Type B pancreatic cell (in vitro differentiated cells): ENCODE data around the gene TTC28. TPM values are rescaled to one million over a fixed set of nuclear protein-coding genes. Genes with fewer than 3 reads are reported as not detected.
"Not testable (repeated sequence)": the region's sequence is repeated elsewhere in the genome, so short reads cannot be mapped to it uniquely, and the experiment has no call there.

Source experiments
- DNase-seq: peaks from one replicate; pipeline ENCODE4 v3.0.0; 2021; ENCODE audit warnings: mixed read lengths; ENCODE audit not compliant: unreplicated experiment; ENCODE audit errors: extremely low spot score
- H3K27ac Mint-ChIP-seq: 2 replicates; pipeline ENCODE4 v1.8.0; 2021; ENCODE audit warnings: mild to moderate bottlenecking, mixed read lengths
- H3K27me3 Mint-ChIP-seq: 2 replicates; pipeline ENCODE4 v1.8.0; 2021; ENCODE audit warnings: mixed read lengths
- H3K36me3 Mint-ChIP-seq: 2 replicates; pipeline ENCODE4 v1.8.0; 2021; ENCODE audit warnings: mixed read lengths
- H3K4me1 Mint-ChIP-seq: one replicate; pipeline ENCODE4 v1.8.0; 2021; ENCODE audit warnings: mixed read lengths; ENCODE audit not compliant: unreplicated experiment
- H3K4me3 Mint-ChIP-seq: 2 replicates; pipeline ENCODE4 v1.8.0; 2021; ENCODE audit warnings: mild to moderate bottlenecking, mixed read lengths
- H3K9me3 Mint-ChIP-seq: 2 replicates; pipeline ENCODE4 v1.8.0; 2021; ENCODE audit warnings: mixed read lengths
- total RNA-seq: library from RNA; stranded (reverse); gene quantifications from 2 replicates; pipeline ENCODE4 v1.2.1, GENCODE V29; 2021; ENCODE audit warnings: low replicate concordance
- TF ChIP-seq, protein P1 (sequence below): fragments of 200-600 bp; sonication (generic); conservative IDR thresholded peaks from 2 replicates; pipeline ENCODE4 v1.5.0; 2021; ENCODE audit warnings: antibody characterized with exemption, mild to moderate bottlenecking

The TTC28 gene
- total RNA-seq, 1 donor from 2014 or later = 59.2 TPM

DNA sequence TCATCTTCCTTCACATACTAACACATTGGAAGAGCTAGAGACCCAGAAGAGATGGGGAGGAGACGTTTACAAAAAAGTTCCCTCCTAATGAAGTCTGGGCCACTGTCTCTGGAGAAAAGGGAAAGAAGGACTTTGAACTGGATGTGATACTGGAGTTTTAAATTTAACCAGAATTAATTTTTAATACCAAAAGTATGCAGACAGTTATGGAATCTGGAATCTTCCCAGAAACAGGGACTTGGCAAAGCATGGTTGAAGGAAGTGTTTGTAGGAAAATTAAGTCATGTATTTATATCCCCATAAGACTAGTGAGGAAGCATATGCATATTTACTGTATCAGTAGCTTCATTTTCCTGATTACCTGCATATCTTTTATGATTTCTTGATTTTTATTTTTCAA, 215.5 kb downstream of the TTC28 start:
- Mint-ChIP-seq H3K4me1 (peaks cover 13% of the 10 kb centered on the region), H3K27ac (no peak overlapping the region), H3K9me3 (no peaks in the 10 kb centered on the region), H3K4me3 (no peak overlapping the region), H3K27me3 (no peaks in the 10 kb centered on the region), H3K36me3 (no peaks in the 10 kb centered on the region)
- DNase-seq = no peak
- TF ChIP-seq, protein P1, sequence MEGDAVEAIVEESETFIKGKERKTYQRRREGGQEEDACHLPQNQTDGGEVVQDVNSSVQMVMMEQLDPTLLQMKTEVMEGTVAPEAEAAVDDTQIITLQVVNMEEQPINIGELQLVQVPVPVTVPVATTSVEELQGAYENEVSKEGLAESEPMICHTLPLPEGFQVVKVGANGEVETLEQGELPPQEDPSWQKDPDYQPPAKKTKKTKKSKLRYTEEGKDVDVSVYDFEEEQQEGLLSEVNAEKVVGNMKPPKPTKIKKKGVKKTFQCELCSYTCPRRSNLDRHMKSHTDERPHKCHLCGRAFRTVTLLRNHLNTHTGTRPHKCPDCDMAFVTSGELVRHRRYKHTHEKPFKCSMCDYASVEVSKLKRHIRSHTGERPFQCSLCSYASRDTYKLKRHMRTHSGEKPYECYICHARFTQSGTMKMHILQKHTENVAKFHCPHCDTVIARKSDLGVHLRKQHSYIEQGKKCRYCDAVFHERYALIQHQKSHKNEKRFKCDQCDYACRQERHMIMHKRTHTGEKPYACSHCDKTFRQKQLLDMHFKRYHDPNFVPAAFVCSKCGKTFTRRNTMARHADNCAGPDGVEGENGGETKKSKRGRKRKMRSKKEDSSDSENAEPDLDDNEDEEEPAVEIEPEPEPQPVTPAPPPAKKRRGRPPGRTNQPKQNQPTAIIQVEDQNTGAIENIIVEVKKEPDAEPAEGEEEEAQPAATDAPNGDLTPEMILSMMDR = no peak

- not testable (repeated sequence) for H3K36me3 Mint-ChIP-seq, H3K9me3 Mint-ChIP-seq, H3K27me3 Mint-ChIP-seq, H3K27ac Mint-ChIP-seq, H3K4me3 Mint-ChIP-seq, DNase-seq
- peaks cover 13% of the 10 kb centered on the region for H3K4me1 Mint-ChIP-seq
These were observed 216.2 kb downstream of the TTC28 start for GRCh38 chr22:28463408-28463807.

GRCh38 chr22:28462901-28463300, 216.7 kb downstream of the TTC28 start:
- H3K27ac Mint-ChIP-seq = no peak overlapping the region
- no peak overlapping the region for H3K4me3 Mint-ChIP-seq
- no peak for DNase-seq
- H3K9me3 Mint-ChIP-seq = no peaks in the 10 kb centered on the region
- peaks cover 13% of the 10 kb centered on the region for H3K4me1 Mint-ChIP-seq
- TF ChIP-seq, protein P1 = no peak
- no peaks in the 10 kb centered on the region for H3K36me3 Mint-ChIP-seq
- no peaks in the 10 kb centered on the region for H3K27me3 Mint-ChIP-seq

GRCh38 chr22:28462041-28462440, 217.6 kb downstream of the TTC28 start:
- no peaks in the 10 kb centered on the region for H3K9me3 Mint-ChIP-seq
- H3K36me3 Mint-ChIP-seq = no peaks in the 10 kb centered on the region
- no peak overlapping the region for H3K4me3 Mint-ChIP-seq
- no peak overlapping the region for H3K27ac Mint-ChIP-seq
- peaks cover 13% of the 10 kb centered on the region for H3K4me1 Mint-ChIP-seq
- TF ChIP-seq, protein P1 = no peak
- H3K27me3 Mint-ChIP-seq = no peaks in the 10 kb centered on the region
- no peak for DNase-seq

DNA sequence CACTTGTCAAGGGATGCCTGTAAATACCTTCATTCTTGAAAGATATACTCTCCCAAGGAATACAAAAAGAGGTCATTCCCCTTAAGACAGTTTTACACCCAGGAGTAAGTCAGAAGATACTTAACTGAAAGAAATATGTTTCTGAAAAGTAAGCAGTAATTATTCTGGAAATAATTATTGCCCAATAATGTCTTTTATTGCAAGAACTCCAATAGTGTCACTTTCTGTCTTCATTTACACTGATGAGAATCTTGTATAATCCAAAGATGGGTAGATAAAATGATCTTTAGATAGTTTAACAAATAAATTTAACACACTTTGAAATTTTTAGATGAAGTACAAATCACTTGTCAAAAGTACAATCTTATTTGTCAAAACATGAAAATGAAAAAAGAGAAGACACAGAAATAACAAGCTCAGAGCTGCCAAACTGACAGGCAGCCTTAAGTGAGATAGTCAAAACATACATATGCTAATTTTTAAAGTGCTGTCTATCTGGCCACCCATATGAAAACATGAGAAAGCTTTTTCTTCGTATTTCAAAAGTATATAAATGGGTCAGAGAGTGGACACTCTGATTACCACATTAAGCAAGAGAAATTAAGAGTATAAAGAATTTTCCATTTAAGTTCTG, 225.1 kb downstream of the TTC28 start:
- H3K4me1 Mint-ChIP-seq = no peaks in the 10 kb centered on the region
- H3K36me3 Mint-ChIP-seq = no peaks in the 10 kb centered on the region
- no peaks in the 10 kb centered on the region for H3K9me3 Mint-ChIP-seq
- TF ChIP-seq, protein P1 = no peak
- no peaks in the 10 kb centered on the region for H3K27me3 Mint-ChIP-seq
- H3K27ac Mint-ChIP-seq = no peak overlapping the region
- no peak overlapping the region for H3K4me3 Mint-ChIP-seq
- no peak for DNase-seq

GRCh38 chr22:28450109-28450508, 229.5 kb downstream of the TTC28 start:
- no peak overlapping the region for H3K4me3 Mint-ChIP-seq
- peaks cover 4% of the 10 kb centered on the region for H3K4me1 Mint-ChIP-seq
- H3K27ac Mint-ChIP-seq = no peak overlapping the region
- TF ChIP-seq, protein P1 = no peak
- no peak for DNase-seq
- H3K9me3 Mint-ChIP-seq = no peaks in the 10 kb centered on the region
- H3K27me3 Mint-ChIP-seq = no peaks in the 10 kb centered on the region
- H3K36me3 Mint-ChIP-seq = no peaks in the 10 kb centered on the region
